Measurements from ENCODE around the gene NPC1. TPM values are rescaled to one million over a fixed set of nuclear protein-coding genes. Genes with fewer than 3 reads are reported as not detected.

The NPC1 gene
- total RNA-seq, 1 experiment from 2014 or later, result 38.3 TPM

GRCh38 chr18:23631312-23631711, 45.0 kb upstream of the NPC1 start:
- POLR2A ChIA-PET, result no interaction called here
- H3K27ac Mint-ChIP-seq, result no peak overlapping the region
- no peak for ATAC-seq
- H3K36me3 Mint-ChIP-seq, result no peaks in the 10 kb centered on the region
- H3K9me3 Mint-ChIP-seq, result no peaks in the 10 kb centered on the region
- H3K4me3 Mint-ChIP-seq, result no peak overlapping the region
- TF ChIP-seq ZSCAN18 (CRISPR knock-in tag; IDR thresholded peaks at IDR 0.05) (no peak), ZNF121 (CRISPR knock-in tag; IDR thresholded peaks at IDR 0.05) (peak; percentile 65; the same call in 1 of the 2 replicates)
- no peaks in the 10 kb centered on the region for H3K27me3 Mint-ChIP-seq (ENCODE audit: low read depth)
- H3K4me1 Mint-ChIP-seq, result peaks cover 13% of the 10 kb centered on the region
- DNase-seq (ENCODE audit: low spot score), result no peak
- CTCF ChIA-PET, result interaction anchor here (0.7 to 2.1 kb wide), 9 partner anchors 9 to 545 kb away, joined by 3 to 15 read pairs (median 3); no protein-coding TSS in a partner anchor

GRCh38 chr18:23629444-23629946, 43.2 kb upstream of the NPC1 start:
- ChIA-PET POLR2A (no interaction called here), CTCF (interaction anchor here (2.4 kb wide), 1 partner anchor 74 kb away, joined by 8 read pairs; no protein-coding TSS in a partner anchor)
- Mint-ChIP-seq H3K9me3 (no peaks in the 10 kb centered on the region), H3K4me3 (no peak overlapping the region), H3K27me3 (ENCODE audit: low read depth) (no peaks in the 10 kb centered on the region), H3K4me1 (peaks cover 7% of the 10 kb centered on the region), H3K36me3 (no peaks in the 10 kb centered on the region), H3K27ac (no peak overlapping the region)
- ATAC-seq (no peak), DNase-seq (ENCODE audit: low spot score) (no peak)
- no peak for TF ChIP-seq MYBL2 (CRISPR knock-in tag; IDR thresholded peaks at IDR 0.05)
- peak; percentile 39; the same call in 1 of the 2 replicates for TF ChIP-seq GABPB1 (CRISPR knock-in tag; IDR thresholded peaks at IDR 0.05)
- TF ChIP-seq NR1H2 (CRISPR knock-in tag; IDR thresholded peaks at IDR 0.05), result no peak

- no peaks in the 10 kb centered on the region for H3K36me3 Mint-ChIP-seq
- H3K27ac Mint-ChIP-seq, result no peak overlapping the region
These were observed 41.7 kb upstream of the NPC1 start for GRCh38 chr18:23627970-23628369.

More at GRCh38 chr18:23627970-23628369, 41.7 kb upstream of the NPC1 start:
- ATAC-seq (no peak), DNase-seq (ENCODE audit: low spot score) (no peak)
- Mint-ChIP-seq H3K9me3 (no peaks in the 10 kb centered on the region), H3K4me1 (peaks cover 7% of the 10 kb centered on the region), H3K4me3 (no peak overlapping the region), H3K27me3 (ENCODE audit: low read depth) (no peaks in the 10 kb centered on the region)
- ChIA-PET POLR2A (no interaction called here), CTCF (interaction anchor here (1.1 to 2.4 kb wide), 2 partner anchors 9 to 75 kb away, joined by 5 to 8 read pairs; no protein-coding TSS in a partner anchor)
- TF ChIP-seq NFYB (CRISPR knock-in tag; conservative IDR thresholded peaks at IDR 0.05; ENCODE audit: low read depth) (no peak), SMAD4 (CRISPR knock-in tag; IDR thresholded peaks at IDR 0.05) (no peak), E2F5 (CRISPR knock-in tag; IDR thresholded peaks at IDR 0.05) (no peak), NFATC4 (CRISPR knock-in tag; IDR thresholded peaks at IDR 0.05) (no peak), FOXP4 (CRISPR knock-in tag; IDR thresholded peaks at IDR 0.05) (no peak), TP53 (CRISPR knock-in tag; IDR thresholded peaks at IDR 0.05) (no peak), E2F4 (CRISPR knock-in tag; IDR thresholded peaks at IDR 0.05; ENCODE audit: borderline replicate concordance, low read depth) (no peak), ESRRA (CRISPR knock-in tag; IDR thresholded peaks at IDR 0.05; ENCODE audit: borderline replicate concordance) (no peak), GABPB1 (CRISPR knock-in tag; IDR thresholded peaks at IDR 0.05) (no peak), ATF1 (CRISPR knock-in tag; IDR thresholded peaks at IDR 0.05) (no peak), ZNF138 (CRISPR knock-in tag; conservative IDR thresholded peaks at IDR 0.05) (no peak), JAZF1 (CRISPR knock-in tag; IDR thresholded peaks at IDR 0.05) (no peak)
